Lung (tissue), 12 donors: ENCODE measurements around the gene ANKUB1. TPM values are rescaled to one million over a fixed set of nuclear protein-coding genes. Genes with fewer than 3 reads are reported as not detected.

Experiments
- ATAC-seq: fragments of 200-7000 bp; cut with Tn5 transposase; one replicate; pipeline ENCODE4 v1.9.1; 2020; ENCODE audit warnings: moderate number of reproducible peaks; ENCODE audit not compliant: insufficient read depth, low FRiP score
- DNase-seq, 3 donors: peaks; one replicate each; pipeline ENCODE4 v3.0.0-alpha.2; 2013 to 2017
- H3K27ac ChIP-seq, 2 donors: one replicate each; pipeline ENCODE4 v1.5.1; 2013; ENCODE audit warnings: mild to moderate bottlenecking in 2 of 2, moderate library complexity in 2 of 2, control low read depth in 1 of 2, inconsistent platforms in 1 of 2, low read depth in 1 of 2, low read length in 1 of 2
- H3K27me3 ChIP-seq, 3 donors: one replicate each; pipeline ENCODE4 v1.5.1; 2013; ENCODE audit warnings: low read length in 2 of 3; ENCODE audit not compliant: control insufficient read depth in 3 of 3, insufficient read depth in 3 of 3
- H3K36me3 ChIP-seq, 4 donors: one replicate each; pipeline ENCODE4 v1.5.1; 2013; ENCODE audit warnings: low read length in 4 of 4, mild to moderate bottlenecking in 1 of 4, moderate library complexity in 1 of 4; ENCODE audit not compliant: control insufficient read depth in 4 of 4, insufficient read depth in 4 of 4
- H3K4me1 ChIP-seq, 5 donors: one replicate each; pipeline ENCODE4 v1.5.1; 2013; ENCODE audit warnings: low read length in 5 of 5, mild to moderate bottlenecking in 2 of 5, moderate library complexity in 1 of 5; ENCODE audit not compliant: control insufficient read depth in 5 of 5, insufficient read depth in 5 of 5
- H3K4me3 ChIP-seq: one replicate; pipeline ENCODE4 v1.5.1; 2013; ENCODE audit warnings: mild to moderate bottlenecking, control low read depth, moderate library complexity
- H3K9ac ChIP-seq, 2 donors: one replicate each; pipeline ENCODE4 v1.5.1; 2013; ENCODE audit warnings: low read length in 2 of 2, control low read depth in 1 of 2; ENCODE audit not compliant: insufficient read depth in 1 of 2
- H3K9me3 ChIP-seq, 4 donors: one replicate each; pipeline ENCODE4 v1.5.1; 2013; ENCODE audit warnings: low read length in 3 of 4, mild to moderate bottlenecking in 1 of 4, moderate library complexity in 1 of 4; ENCODE audit not compliant: control insufficient read depth in 4 of 4, insufficient read depth in 3 of 4
- CTCF ChIP-seq: IDR thresholded peaks from 2 replicates; pipeline ENCODE4 v1.5.1; 2012; ENCODE audit warnings: mild to moderate bottlenecking; ENCODE audit errors: control extremely low read depth, extremely low read depth
- WGBS, 2 donors: extraction: QIAGEN DNeasy Blood & Tissue Kit; methylation state at CpG; one replicate each; pipeline ENCODE4 v1.1.7; 2013; 5-methylcytosine and 5-hydroxymethylcytosine counted together
- polyA plus RNA-seq, 2 donors: library from polyadenylated mRNA; stranded (reverse); fragments of 200-250 nt; gene quantifications; one replicate each; pipeline ENCODE4 v1.2.1, GENCODE V29; 2013
- total RNA-seq, 2 donors: library from RNA; depleted of rRNA in 1 of 2; stranded (reverse); fragments of >200 nt in 1 of 2; gene quantifications; one replicate each; pipeline ENCODE4 v1.2.1, GENCODE V29; 2014 to 2021
- donor health status: control.
- donor health status: control.
- donor health status: Bipolar disorder and iron deficiency.
- donor health status: healthy.
- donor health status: DM: yes; HTN: yes; CAD: no.

The ANKUB1 gene
- total and polyA plus RNA-seq, 4 donors = 1.3 to 6.7 (median 2.4) TPM

- no peak overlapping the region for H3K4me3 ChIP-seq
- H3K9me3 ChIP-seq = peaks cover 0 to 3% (median 0%) of the 10 kb centered on the region in 4 donors
- no peaks in the 10 kb centered on the region for H3K36me3 ChIP-seq
- no peaks in the 10 kb centered on the region for H3K27me3 ChIP-seq
- DNase-seq = no peak
- H3K4me1 ChIP-seq = no peaks in the 10 kb centered on the region
- 75 to 92% methylated on average over 2 of the region's 2 CpGs for WGBS, 2 donors
- no peak for ATAC-seq
- no peak for TF ChIP-seq CTCF
- H3K9ac ChIP-seq = no peak overlapping the region
- H3K27ac ChIP-seq = no peak overlapping the region
These were observed 14.7 kb downstream of the ANKUB1 start for GRCh38 chr3:149777414-149778214.

GRCh38 chr3:149776170-149776569, 16.2 kb downstream of the ANKUB1 start:
- ATAC-seq (no peak), DNase-seq (no peak)
- Histone ChIP-seq H3K36me3 (no peaks in the 10 kb centered on the region), H3K27me3 (no peaks in the 10 kb centered on the region), H3K4me3 (no peak overlapping the region), H3K9me3 (peaks cover 0 to 3% (median 0%) of the 10 kb centered on the region in 4 donors), H3K4me1 (no peaks in the 10 kb centered on the region), H3K27ac (no peak overlapping the region), H3K9ac (no peak overlapping the region)
- no peak for TF ChIP-seq CTCF
- 73 to 84% methylated on average over 1 of the region's 1 CpG for WGBS, 2 donors

- Histone ChIP-seq H3K36me3 (no peaks in the 10 kb centered on the region), H3K27me3 (no peaks in the 10 kb centered on the region), H3K4me3 (no peak overlapping the region), H3K4me1 (no peaks in the 10 kb centered on the region), H3K27ac (no peak overlapping the region), H3K9ac (no peak overlapping the region), H3K9me3 (peaks cover 0 to 3% (median 0%) of the 10 kb centered on the region in 4 donors)
- no peak for TF ChIP-seq CTCF
- no peak for DNase-seq
- WGBS, 2 donors = 89 to 93% methylated on average over 2 of the region's 2 CpGs
- no peak for ATAC-seq
These were observed 19.5 kb downstream of the ANKUB1 start for GRCh38 chr3:149772861-149773260.
